Ovary (tissue), 3 donors: ENCODE results near the gene TXNDC12.

Experiments used
- CTCF ChIP-seq, 3 donors: fragments of 450-650 bp in 2 of 3; fragments of 200-600 bp in 1 of 3; IDR thresholded peaks; one replicate each; pipeline versions ENCODE4 v1.5.1 to v1.8.0; 2016 to 2022; ENCODE audit warnings: antibody characterized with exemption in 3 of 3, mild to moderate bottlenecking in 1 of 3
- EP300 ChIP-seq: sonication (generic); formaldehyde crosslinking; IDR thresholded peaks from one replicate; pipeline ENCODE4 v1.6.1; 2017; ENCODE audit warnings: antibody characterized with exemption
- POLR2A ChIP-seq: fragments of 450-650 bp; IDR thresholded peaks from one replicate; pipeline ENCODE4 v1.6.1; 2017; ENCODE audit warnings: antibody characterized with exemption, mild to moderate bottlenecking, moderate library complexity
- donor health status: DM: no; HTN: no; CAD: no.

- TF ChIP-seq CTCF (IDR thresholded peaks at IDR 0.05) (no peak), EP300 (no peak), POLR2A (peak; percentile 62)
These were observed at the start of gene TXNDC12 for GRCh38 chr1:52055066-52055865.
